ENCODE measurements around the gene LEMD2.

Gene LEMD2

DNA sequence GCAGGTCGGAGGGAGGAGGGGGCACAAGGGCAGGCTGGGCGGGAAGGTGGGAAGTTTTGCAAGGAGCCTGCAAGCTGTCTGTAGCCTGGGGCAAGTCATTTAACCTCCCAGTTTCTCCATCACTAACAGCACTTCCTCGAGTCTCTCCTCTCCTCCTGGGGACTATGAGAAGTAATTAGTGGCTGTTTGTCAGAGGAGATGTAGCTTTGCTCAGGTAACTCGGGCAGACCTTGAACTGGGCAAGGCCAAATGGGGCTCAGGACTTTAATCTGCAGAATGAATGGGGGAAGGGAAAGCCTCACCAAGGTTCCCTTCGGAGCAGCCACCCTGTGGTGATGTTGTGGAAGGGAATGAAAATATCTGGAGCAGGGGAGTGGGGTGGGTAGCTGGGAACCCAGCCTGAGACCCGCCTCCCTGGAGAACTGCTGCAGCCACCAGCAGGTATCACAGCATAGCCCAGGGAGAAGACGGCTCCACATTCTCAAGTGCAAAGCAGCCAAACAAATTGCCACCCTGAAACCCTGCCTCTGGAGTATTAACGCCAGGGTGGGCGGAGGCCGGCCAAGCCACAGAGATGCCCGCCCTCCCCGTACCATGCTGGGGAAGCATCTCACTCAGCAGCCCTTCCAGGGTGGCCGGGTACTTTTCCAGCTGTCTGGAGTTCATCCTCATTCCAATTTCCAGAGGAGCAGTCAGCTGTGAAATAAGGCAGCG lies 6.1 kb upstream of the LEMD2 start:
- DNase-seq (ENCODE audit: low read depth) = no peak

DNA sequence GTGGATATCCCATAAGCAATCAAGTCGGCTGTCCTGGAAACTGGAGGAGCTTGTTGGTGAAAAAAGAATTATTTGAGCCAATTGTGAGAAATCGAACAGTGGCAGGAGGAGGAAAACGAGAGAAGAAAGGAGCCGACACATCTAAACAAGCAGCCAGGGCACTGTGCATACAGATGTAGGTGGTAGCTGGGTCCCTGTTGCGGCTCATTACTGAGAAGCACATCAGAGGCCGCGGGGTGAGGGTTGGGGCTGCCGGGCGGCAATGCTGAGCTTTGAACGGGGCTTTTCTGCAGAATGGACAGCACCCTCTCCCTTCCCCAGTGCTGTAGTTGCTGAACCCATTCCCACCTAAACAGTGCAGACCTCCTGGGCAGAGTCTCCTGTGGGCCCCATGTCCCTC lies 4.1 kb upstream of the LEMD2 start:
- no peak for DNase-seq (ENCODE audit: low read depth)

- DNase-seq (ENCODE audit: low read depth) = no peak
Observed at GRCh38 chr6:33791620-33792019, 2.7 kb upstream of the LEMD2 start.

GRCh38 chr6:33790910-33791309 lies 2.0 kb upstream of the LEMD2 start:
- DNase-seq (ENCODE audit: low read depth) = no peak

GRCh38 chr6:33790379-33790778 lies 1.4 kb upstream of the LEMD2 start:
- DNase-seq (ENCODE audit: low read depth) = no peak

GRCh38 chr6:33789550-33789895 lies 593 bp upstream of the LEMD2 start:
- no peak for DNase-seq (ENCODE audit: low read depth)

DNA sequence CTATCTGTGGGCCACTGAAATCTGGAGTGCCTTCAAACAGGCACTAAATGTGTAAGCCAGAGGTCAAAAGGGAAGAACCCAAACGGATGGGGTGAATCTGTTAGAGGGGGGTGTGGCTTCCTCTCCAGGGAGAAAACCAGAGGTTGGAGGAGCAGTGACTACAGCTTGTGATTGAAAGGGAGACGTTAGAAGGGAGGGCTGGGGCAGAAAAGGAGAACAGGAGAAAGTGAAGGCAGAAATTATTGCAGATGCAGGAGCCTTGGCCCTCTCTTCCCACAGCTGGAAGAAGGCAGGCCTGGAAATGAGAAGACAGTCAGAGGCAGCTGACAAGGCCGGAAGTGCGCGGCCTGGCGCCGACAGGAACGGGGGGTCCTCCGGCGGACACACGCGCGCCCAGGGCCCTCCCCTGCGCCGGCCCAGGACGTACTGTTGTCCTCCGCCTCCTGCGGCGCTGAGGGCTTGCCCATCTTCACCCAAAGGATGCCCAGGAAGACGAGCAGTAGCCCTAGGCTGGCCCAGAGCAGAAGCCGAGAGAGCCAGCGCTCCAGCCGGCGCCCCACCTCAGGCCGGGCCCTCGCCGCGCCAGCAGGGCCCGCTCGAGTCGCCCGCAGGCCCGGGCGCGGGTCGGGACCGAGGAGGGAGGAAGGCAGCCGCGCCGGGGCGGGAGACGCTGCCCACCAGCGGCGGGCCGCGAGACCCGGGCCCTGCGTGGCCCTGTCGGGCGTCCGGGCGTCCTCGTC lies 806 bp downstream of the LEMD2 start:
- DNase-seq (ENCODE audit: low read depth) = peak; percentile 86

DNA sequence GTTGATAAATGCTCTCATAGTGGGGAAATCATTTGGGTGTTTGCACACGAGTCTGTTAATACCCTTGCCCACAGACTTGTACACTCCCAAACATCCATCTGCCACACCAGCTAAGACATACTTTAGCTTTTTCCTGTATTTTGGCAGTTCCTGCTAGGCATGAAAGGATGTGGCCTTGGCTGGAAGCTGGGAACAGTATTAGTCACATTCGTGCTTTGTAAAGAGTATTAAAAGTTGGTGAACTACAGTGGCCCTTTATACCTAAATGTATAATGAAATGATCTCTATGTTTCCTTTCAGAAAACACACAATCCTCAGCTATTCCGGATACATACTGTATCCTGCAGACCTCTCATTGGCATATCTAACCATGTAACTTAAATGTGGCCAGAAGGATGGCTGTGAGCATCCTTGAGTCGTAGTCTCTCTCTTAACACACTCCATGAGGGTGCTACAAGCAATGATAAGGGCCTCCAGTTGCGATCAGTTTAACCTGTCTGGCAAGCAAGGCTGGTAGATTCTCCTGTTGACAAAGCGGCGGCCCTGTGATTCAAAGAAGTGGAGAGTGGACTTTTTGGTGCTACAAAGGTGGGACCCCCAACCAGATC lies 1.5 kb downstream of the LEMD2 start:
- DNase-seq (ENCODE audit: low read depth) = peak; percentile 78

DNA sequence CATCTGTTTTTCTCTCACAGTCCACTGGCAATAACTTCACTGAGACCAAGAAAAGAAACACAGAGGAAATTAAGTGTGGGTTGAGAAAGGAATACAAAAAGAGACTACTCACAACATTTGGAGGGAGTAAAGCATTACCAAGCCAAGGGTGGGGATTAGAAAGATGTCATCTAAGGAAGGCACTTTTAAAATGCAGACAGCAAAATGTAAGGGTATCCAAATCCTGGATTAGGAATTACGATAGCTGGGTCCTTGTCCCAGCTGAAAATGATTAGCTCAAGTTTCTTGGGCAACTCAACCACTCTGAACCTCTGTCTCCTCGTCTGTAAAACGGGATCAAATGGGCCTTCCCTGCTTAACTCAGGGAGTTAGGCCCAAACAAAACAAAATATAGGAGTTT lies 2.2 kb downstream of the LEMD2 start:
- no peak for DNase-seq (ENCODE audit: low read depth)

GRCh38 chr6:33785778-33786177 lies 3.2 kb downstream of the LEMD2 start:
- peak; percentile 97 for DNase-seq (ENCODE audit: low read depth)

- no peak for DNase-seq (ENCODE audit: low read depth)
Observed at GRCh38 chr6:33784787-33785186, 4.1 kb downstream of the LEMD2 start.

DNA sequence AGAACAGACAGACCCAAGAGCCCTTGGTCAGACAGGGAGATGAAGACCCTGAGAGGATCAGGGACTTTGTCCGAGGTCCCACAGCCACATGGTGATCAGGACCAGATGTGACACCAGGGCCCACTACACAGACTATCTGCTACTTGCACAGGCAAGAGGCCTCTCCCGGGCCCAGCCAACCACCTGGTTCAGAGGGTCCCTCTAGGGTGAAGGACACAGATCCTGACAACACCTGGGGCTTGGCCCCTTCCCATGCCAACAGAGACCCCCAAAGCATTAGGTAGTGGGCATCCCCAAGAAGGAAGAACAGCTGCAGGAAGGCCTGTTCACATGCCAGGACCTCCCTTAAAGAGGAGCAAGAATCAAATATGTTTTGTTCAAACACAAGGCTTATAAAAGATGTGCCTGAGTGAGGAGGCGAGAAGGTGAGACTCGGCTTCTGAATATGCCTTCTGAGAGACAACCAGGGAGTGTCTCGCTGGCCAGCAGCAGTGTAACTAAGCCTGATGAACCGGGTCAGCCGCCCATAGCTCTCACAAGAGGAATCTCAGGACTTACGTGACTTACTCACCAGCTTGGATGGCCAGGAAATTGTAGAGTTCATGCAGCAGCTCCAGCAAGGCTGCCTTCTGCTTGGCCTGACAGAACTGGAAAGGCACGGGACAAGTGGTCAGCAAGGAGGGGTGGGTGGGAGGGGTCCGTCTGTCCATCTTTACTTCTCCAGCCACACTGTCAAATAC lies 5.0 kb downstream of the LEMD2 start:
- no peak for DNase-seq (ENCODE audit: low read depth)

GRCh38 chr6:33782561-33782960 lies 6.4 kb downstream of the LEMD2 start:
- DNase-seq (ENCODE audit: low read depth) = no peak

DNA sequence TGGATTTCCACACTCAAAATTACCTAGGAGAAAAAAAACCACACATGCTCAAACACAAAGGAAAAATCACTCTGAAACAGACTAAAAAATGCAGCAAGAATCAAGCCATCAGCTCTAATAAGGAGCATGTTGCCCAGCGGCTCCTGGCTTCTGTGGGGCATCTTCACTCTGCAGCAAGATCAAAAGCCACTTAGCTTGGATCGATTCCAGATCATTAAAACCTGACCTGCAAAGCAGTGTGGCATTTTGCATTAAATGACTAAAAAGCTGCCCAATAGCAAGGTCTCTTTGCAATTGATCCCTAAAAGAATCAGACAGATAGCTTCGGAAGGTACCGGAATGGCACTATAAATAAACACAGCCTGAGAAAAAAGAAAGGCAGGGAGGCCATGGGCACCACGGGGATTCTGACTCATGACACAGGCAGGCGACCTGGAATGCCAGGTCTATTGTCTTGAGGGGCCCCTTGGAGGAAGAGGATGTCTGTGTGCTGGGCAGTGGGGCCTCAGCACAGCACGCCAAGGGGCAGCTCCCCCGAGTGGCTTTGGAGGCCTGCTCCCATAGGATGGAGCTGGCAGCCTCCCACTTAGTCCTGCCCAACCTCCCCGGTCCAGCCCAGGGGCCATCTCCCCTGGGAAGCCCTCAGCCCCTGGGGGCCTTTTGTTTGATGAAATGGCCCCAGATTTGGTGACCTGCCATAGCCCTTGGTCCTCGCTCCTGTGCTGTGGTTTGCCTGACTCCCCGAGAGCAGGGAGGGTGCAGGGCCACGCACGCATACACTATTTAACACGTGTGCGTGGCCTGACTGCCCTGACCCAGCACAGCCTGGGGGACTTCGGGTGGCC lies 7.6 kb downstream of the LEMD2 start:
- peak; percentile 71 for DNase-seq (ENCODE audit: low read depth)

GRCh38 chr6:33779895-33780294 lies 9.0 kb downstream of the LEMD2 start:
- no peak for DNase-seq (ENCODE audit: low read depth)

DNA sequence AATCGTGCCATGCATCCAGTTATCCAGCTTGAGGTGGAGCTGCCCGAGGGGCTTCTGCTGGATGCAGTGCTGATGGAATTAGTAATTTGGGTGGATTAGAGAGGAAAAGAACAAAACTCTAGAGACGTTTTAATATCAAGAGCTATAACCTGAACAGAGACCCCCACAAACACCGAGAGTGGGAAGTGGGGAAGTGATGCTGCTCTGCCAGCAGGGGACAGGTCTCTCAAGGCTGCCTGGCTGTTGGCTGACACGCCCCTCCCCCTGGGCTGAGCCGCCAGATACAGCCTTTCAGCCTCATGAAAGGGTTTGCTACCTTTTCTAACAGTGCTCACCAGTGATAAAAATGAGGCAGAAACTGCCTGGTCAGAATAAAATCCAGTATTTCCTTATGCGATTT lies 9.6 kb downstream of the LEMD2 start:
- no peak for DNase-seq (ENCODE audit: low read depth)

DNA sequence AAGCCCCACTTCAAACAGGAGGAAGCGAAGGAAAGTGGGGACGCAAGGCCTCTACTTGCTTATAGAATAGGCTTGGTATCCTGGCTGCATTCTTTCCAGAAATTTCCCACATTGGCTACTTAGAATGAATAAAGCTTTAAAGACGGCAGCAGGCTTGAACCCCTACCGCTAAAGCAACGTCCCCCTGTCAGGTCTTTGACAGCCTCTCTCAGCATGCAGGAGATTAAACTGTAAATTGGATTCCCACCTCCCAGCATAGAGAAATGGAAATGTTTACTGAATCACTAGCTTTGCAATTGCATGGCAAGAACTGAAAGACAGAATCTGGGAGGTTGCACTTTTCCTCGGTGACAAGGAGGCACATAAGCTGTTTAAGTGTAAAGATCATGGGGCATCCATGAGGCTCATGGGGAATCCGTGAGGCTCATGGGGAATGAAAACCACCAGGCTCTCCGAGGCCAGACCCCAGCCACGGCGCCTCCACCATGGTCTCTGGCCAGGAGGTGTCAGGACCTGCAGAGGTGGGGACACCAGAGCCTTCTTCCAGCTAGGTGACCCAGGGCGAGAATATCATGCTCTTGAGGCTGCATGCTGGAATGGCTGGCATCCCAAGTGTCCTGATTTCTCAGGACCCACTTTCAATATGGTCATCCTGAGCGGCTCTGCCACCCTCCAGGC lies 10.3 kb downstream of the LEMD2 start:
- DNase-seq (ENCODE audit: low read depth) = no peak

DNA sequence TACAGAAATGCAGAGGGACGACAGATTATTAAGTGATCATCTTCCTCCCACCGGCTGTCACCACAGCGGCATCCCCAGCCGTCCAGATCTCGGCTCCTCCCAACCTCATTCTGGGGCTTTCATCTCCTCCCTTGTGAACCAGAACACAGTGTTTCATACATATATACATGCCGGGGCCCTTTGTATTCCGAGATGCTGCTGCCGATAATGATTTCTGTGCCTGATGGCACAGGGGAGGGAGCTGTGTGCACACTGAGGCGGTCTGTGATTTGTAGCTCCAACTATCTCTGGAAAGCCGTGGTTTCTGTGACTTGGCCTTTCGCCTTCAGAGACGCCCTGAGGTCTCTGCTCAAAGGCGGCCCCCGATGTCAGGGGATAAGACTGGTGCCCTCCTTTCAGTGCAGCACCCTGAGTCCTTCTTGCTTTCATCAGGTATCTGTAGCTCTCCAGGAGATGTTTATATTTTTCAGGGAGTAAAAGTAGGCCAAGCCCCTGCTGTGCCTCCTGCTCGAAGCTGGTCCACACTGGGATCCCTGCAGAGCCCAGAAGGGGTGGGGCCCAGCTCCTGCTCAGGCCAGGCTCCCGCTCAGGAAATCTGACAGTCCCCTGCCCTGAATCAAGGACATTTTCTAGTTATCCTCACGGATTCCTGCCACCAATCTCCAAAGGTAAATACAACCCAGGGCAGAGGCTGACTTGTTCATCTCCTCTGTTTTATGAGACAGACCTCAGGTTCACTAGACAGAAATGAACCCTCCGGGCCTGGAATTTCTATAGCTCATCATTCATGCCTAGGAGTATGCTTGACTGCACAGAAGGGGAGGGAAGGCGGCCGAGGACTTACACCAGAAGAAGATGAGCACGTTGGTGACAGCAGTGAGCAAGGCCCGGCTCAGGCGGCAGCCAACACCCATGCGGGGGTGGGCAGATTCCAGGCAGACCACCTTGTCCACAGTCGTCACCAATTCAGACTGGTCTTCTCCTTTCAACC lies 11.2 kb downstream of the LEMD2 start:
- no peak for DNase-seq (ENCODE audit: low read depth)

GRCh38 chr6:33776764-33777163 lies 12.2 kb downstream of the LEMD2 start:
- no peak for DNase-seq (ENCODE audit: low read depth)

GRCh38 chr6:33776186-33776585 lies 12.7 kb downstream of the LEMD2 start:
- no peak for DNase-seq (ENCODE audit: low read depth)

All from EH (cell line).